ENCODE measurements around the gene C1GALT1. TPM values are rescaled to one million over a fixed set of nuclear protein-coding genes. Genes with fewer than 3 reads are reported as not detected.

C1GALT1 gene
- total and polyA plus RNA-seq, 9 of the 15 experiments (the other 6 are each of a cell fraction or from before 2014, with no cell fraction given) = 5.0 to 33.2 (median 24.1) TPM

- TF ChIP-seq ZNF639 (CRISPR knock-in tag; conservative IDR thresholded peaks at IDR 0.05 in 1 of 2, IDR thresholded peaks at IDR 0.05 in 1 of 2) (0 out of 4 replicates have a peak, but pooled peaks of 1 of the 2 experiments have one; percentile 15), TAF9B (IDR thresholded peaks at IDR 0.05; ENCODE audit: partially characterized antibody) (peak; percentile 75), NCOA1 (IDR thresholded peaks at IDR 0.05; ENCODE audit: low read depth) (peak; percentile 43; the same call in 1 of the 2 replicates), NFIX (CRISPR knock-in tag; IDR thresholded peaks at IDR 0.05; ENCODE audit: low read depth) (no peak), DNMT1 (IDR thresholded peaks at IDR 0.05) (no peak), RHOXF2B (CRISPR knock-in tag; conservative IDR thresholded peaks at IDR 0.05) (no peak), COPS2 (conservative IDR thresholded peaks at IDR 0.05) (no peak), PML (IDR thresholded peaks at IDR 0.05; ENCODE audit: low read length) (peak; percentile 67; the same call in 1 of the 2 replicates), SFPQ (IDR thresholded peaks at IDR 0.05; ENCODE audit: low read depth, low read length) (no peak), ARID2 (IDR thresholded peaks at IDR 0.05) (no peak), GMEB1 (CRISPR knock-in tag; IDR thresholded peaks at IDR 0.05) (peak; percentile 77), ZBTB43 (CRISPR knock-in tag; IDR thresholded peaks at IDR 0.05) (no peak), EHMT2 (IDR thresholded peaks at IDR 0.05) (0 out of 2 replicates have a peak, but pooled peaks have one; percentile 9), MXI1 (IDR thresholded peaks at IDR 0.05; ENCODE audit: low read depth, low read length) (no peak), KLF16 (IDR thresholded peaks at IDR 0.05) (no peak), RB1 (IDR thresholded peaks at IDR 0.05; ENCODE audit: low read depth) (peak; percentile 76)
These were observed at the start of gene C1GALT1 (continued) for GRCh38 chr7:7182156-7183060.

All from K562 (cell line).